Retinal pigment epithelial cell (primary cell): Measurements from ENCODE around the gene PCCA.
A peak's percentile ranks its signal among the peaks of the same experiment; 100 is the strongest.

Experiments used
- DNase-seq: peaks from one replicate; pipeline ENCODE4 v3.0.0-alpha.2; 2010; ENCODE audit warnings: low read depth
- H3K4me3 ChIP-seq: 2 replicates; pipeline ENCODE4 v1.5.1; 2011; ENCODE audit warnings: mild to moderate bottlenecking, low read length, control low read depth, moderate library complexity
- CTCF ChIP-seq: conservative IDR thresholded peaks from 2 replicates; pipeline ENCODE4 v1.5.1; 2011; ENCODE audit warnings: low read depth, low read length, control low read depth, inconsistent platforms

PCCA gene

GRCh38 chr13:100176801-100177400 is 88.0 kb downstream of the PCCA start:
- no peak overlapping the region for H3K4me3 ChIP-seq
- peak; percentile 56 for DNase-seq
- TF ChIP-seq CTCF = no peak

- no peak for DNase-seq
- TF ChIP-seq CTCF = no peak
- no peak overlapping the region for H3K4me3 ChIP-seq
Observed at GRCh38 chr13:100178309-100178708, 89.4 kb downstream of the PCCA start.

- no peak overlapping the region for H3K4me3 ChIP-seq
- no peak for TF ChIP-seq CTCF
- no peak for DNase-seq
Observed at GRCh38 chr13:100179276-100179675, 90.4 kb downstream of the PCCA start.

- no peak for TF ChIP-seq CTCF
- DNase-seq = no peak
- H3K4me3 ChIP-seq = no peak overlapping the region
Observed at GRCh38 chr13:100182900-100183490, 94.1 kb downstream of the PCCA start.

GRCh38 chr13:100184095-100184494 is 95.2 kb downstream of the PCCA start:
- no peak for TF ChIP-seq CTCF
- H3K4me3 ChIP-seq = no peak overlapping the region

GRCh38 chr13:100195568-100195967 is 106.7 kb downstream of the PCCA start:
- no peak for DNase-seq
- no peak overlapping the region for H3K4me3 ChIP-seq
- no peak for TF ChIP-seq CTCF

More at GRCh38 chr13:100184095-100184494, 95.2 kb downstream of the PCCA start:
- no peak for DNase-seq

- TF ChIP-seq CTCF = no peak
- no peak overlapping the region for H3K4me3 ChIP-seq
- no peak for DNase-seq
Observed at GRCh38 chr13:100196375-100196774, 107.5 kb downstream of the PCCA start.
